IgD-negative memory B cell (primary cell): ENCODE measurements around the gene CAMK2G. TPM values are rescaled to one million over a fixed set of nuclear protein-coding genes. Genes with fewer than 3 reads are reported as not detected.

Source experiments
- H3K27ac Mint-ChIP-seq, 3 donors: one replicate each; pipeline ENCODE4 v1.8.0; 2020 to 2022; ENCODE audit warnings: mild to moderate bottlenecking in 3 of 3, mixed read lengths in 3 of 3, moderate library complexity in 1 of 3
- H3K27me3 Mint-ChIP-seq: one replicate; pipeline ENCODE4 v1.8.0; 2021; ENCODE audit warnings: mixed read lengths
- H3K36me3 Mint-ChIP-seq: one replicate; pipeline ENCODE4 v1.8.0; 2020; ENCODE audit warnings: mild to moderate bottlenecking, mixed read lengths
- H3K4me1 Mint-ChIP-seq, 3 donors: one replicate each; pipeline ENCODE4 v1.8.0; 2020 to 2022; ENCODE audit warnings: mixed read lengths in 3 of 3, mild to moderate bottlenecking in 1 of 3
- H3K4me3 Mint-ChIP-seq, 4 donors: one replicate each; pipeline ENCODE4 v1.8.0; 2020 to 2022; ENCODE audit warnings: mild to moderate bottlenecking in 4 of 4, mixed read lengths in 4 of 4, moderate library complexity in 3 of 4
- H3K9me3 Mint-ChIP-seq, 3 donors: one replicate each; pipeline ENCODE4 v1.8.0; 2020 to 2021; ENCODE audit warnings: mixed read lengths in 3 of 3, mild to moderate bottlenecking in 1 of 3
- polyA plus RNA-seq: library from polyadenylated mRNA; unstranded; fragments of 300-500 nt; fragmentation: Illumina TruSeq; gene quantifications from one replicate; pipeline ENCODE4 v1.2.3, GENCODE V29; 2021

The CAMK2G gene
- polyA plus RNA-seq, 1 donor from 2014 or later = 7.2 TPM

GRCh38 chr10:73772281-73773151, 101.8 kb downstream of the CAMK2G start:
- Mint-ChIP-seq H3K36me3 (peaks cover 4% of the 10 kb centered on the region), H3K27me3 (no peaks in the 10 kb centered on the region), H3K9me3 (no peaks in the 10 kb centered on the region), H3K4me3 (peak overlapping the region; percentile 90 to 99 (median 96)), H3K27ac (peak overlapping the region; percentile 96 to 98 (median 96)), H3K4me1 (peaks cover 37 to 41% (median 38%) of the 10 kb centered on the region in 3 donors)

GRCh38 chr10:73771722-73772280, 102.6 kb downstream of the CAMK2G start:
- Mint-ChIP-seq H3K9me3 (no peaks in the 10 kb centered on the region), H3K27ac (peak overlapping the region; percentile 96 to 98 (median 96)), H3K4me3 (peak overlapping the region; percentile 90 to 99 (median 96)), H3K4me1 (peaks cover 37 to 39% (median 38%) of the 10 kb centered on the region in 3 donors), H3K27me3 (no peaks in the 10 kb centered on the region), H3K36me3 (peaks cover 2% of the 10 kb centered on the region)

- no peaks in the 10 kb centered on the region for H3K27me3 Mint-ChIP-seq
- H3K4me3 Mint-ChIP-seq = peak overlapping the region in 3 of 4 donors; percentile 53 to 99 (median 82)
- peaks cover 9% of the 10 kb centered on the region for H3K36me3 Mint-ChIP-seq
- H3K27ac Mint-ChIP-seq = peak overlapping the region; percentile 73 to 85 (median 75)
- H3K9me3 Mint-ChIP-seq = no peaks in the 10 kb centered on the region
- H3K4me1 Mint-ChIP-seq = peaks cover 22 to 25% (median 24%) of the 10 kb centered on the region in 3 donors
Observed at GRCh38 chr10:73769396-73769795, 105.0 kb downstream of the CAMK2G start.

GRCh38 chr10:73768881-73769280, 105.5 kb downstream of the CAMK2G start:
- peaks cover 9% of the 10 kb centered on the region for H3K36me3 Mint-ChIP-seq

GRCh38 chr10:73765066-73765465, 109.3 kb downstream of the CAMK2G start:
- H3K9me3 Mint-ChIP-seq = no peaks in the 10 kb centered on the region

More at GRCh38 chr10:73768881-73769280, 105.5 kb downstream of the CAMK2G start:
- H3K4me1 Mint-ChIP-seq = peaks cover 18 to 21% (median 20%) of the 10 kb centered on the region in 3 donors
- H3K27me3 Mint-ChIP-seq = no peaks in the 10 kb centered on the region
- peak overlapping the region in 3 of 4 donors; percentile 46 to 82 (median 53) for H3K4me3 Mint-ChIP-seq
- no peaks in the 10 kb centered on the region for H3K9me3 Mint-ChIP-seq
- peak overlapping the region; percentile 59 to 85 (median 75) for H3K27ac Mint-ChIP-seq

GRCh38 chr10:73763343-73763742, 111.0 kb downstream of the CAMK2G start:
- H3K27ac Mint-ChIP-seq = peak overlapping the region in 2 of 3 donors; percentile 5 to 85
- H3K27me3 Mint-ChIP-seq = no peaks in the 10 kb centered on the region
- peak overlapping the region in 1 of 4 donors; percentile 12 for H3K4me3 Mint-ChIP-seq
- H3K9me3 Mint-ChIP-seq = no peaks in the 10 kb centered on the region
- peaks cover 13% of the 10 kb centered on the region for H3K36me3 Mint-ChIP-seq
- peaks cover 9 to 17% (median 17%) of the 10 kb centered on the region in 3 donors for H3K4me1 Mint-ChIP-seq

More at GRCh38 chr10:73765066-73765465, 109.3 kb downstream of the CAMK2G start:
- H3K27ac Mint-ChIP-seq = peak overlapping the region; percentile 39 to 71 (median 44)
- peaks cover 11% of the 10 kb centered on the region for H3K36me3 Mint-ChIP-seq
- peaks cover 11 to 18% (median 17%) of the 10 kb centered on the region in 3 donors for H3K4me1 Mint-ChIP-seq
- no peaks in the 10 kb centered on the region for H3K27me3 Mint-ChIP-seq
- no peak overlapping the region for H3K4me3 Mint-ChIP-seq

- H3K4me3 Mint-ChIP-seq = peak overlapping the region in 1 of 4 donors; percentile 12
- no peaks in the 10 kb centered on the region for H3K27me3 Mint-ChIP-seq
- H3K4me1 Mint-ChIP-seq = peaks cover 9 to 20% (median 17%) of the 10 kb centered on the region in 3 donors
- H3K27ac Mint-ChIP-seq = peak overlapping the region in 2 of 3 donors; percentile 5 to 64
- no peaks in the 10 kb centered on the region for H3K9me3 Mint-ChIP-seq
- H3K36me3 Mint-ChIP-seq = peaks cover 13% of the 10 kb centered on the region
Observed at GRCh38 chr10:73762915-73763314, 111.4 kb downstream of the CAMK2G start.

Other genes starting within 250 kb of the CAMK2G start
- gene MYOZ1, start 233.1 kb downstream of the CAMK2G start, polyA plus RNA-seq = not detected
- not detected for gene SYNPO2L, start 218.5 kb downstream of the CAMK2G start, polyA plus RNA-seq
- gene AGAP5, start 176.4 kb downstream of the CAMK2G start, polyA plus RNA-seq = 0.99 TPM
- 31.8 TPM for gene SEC24C, start 130.2 kb downstream of the CAMK2G start, polyA plus RNA-seq
- 54.4 TPM for gene CHCHD1, start 92.5 kb downstream of the CAMK2G start, polyA plus RNA-seq
- 15.2 TPM for gene ZSWIM8, start 88.9 kb downstream of the CAMK2G start, polyA plus RNA-seq
- 21.4 TPM for gene NDST2, start 63.0 kb downstream of the CAMK2G start, polyA plus RNA-seq
- gene PLAU, start 36.6 kb upstream of the CAMK2G start, polyA plus RNA-seq = not detected
- 44.2 TPM for gene VCL, start 123.6 kb upstream of the CAMK2G start, polyA plus RNA-seq